OCI-LY1 (cell line): ENCODE data around the gene CMTR1.

Experiments used
- H2AFZ ChIP-seq: fragments of 200-600 bp; sonication (generic), shearing (Covaris generic); 2 replicates; pipeline ENCODE4 v1.6.0; 2014; ENCODE audit warnings: antibody characterized with exemption, mild to moderate bottlenecking, low read length
- H3F3A ChIP-seq: fragments of 200-600 bp; sonication (generic), shearing (Covaris generic); 2 replicates; pipeline ENCODE4 v1.6.0; 2014; ENCODE audit warnings: mild to moderate bottlenecking, antibody characterized with exemption, low read length, moderate library complexity; ENCODE audit not compliant: insufficient read depth
- H3K27ac ChIP-seq: fragments of 200-600 bp; sonication (generic); 2 replicates; pipeline ENCODE4 v1.5.1; 2014; ENCODE audit warnings: low read length, mixed run types, mild to moderate bottlenecking, low read depth; ENCODE audit not compliant: poor library complexity, severe bottlenecking
- H3K27me3 ChIP-seq: fragments of 200-600 bp; sonication (generic); 2 replicates; pipeline ENCODE4 v1.6.0; 2014; ENCODE audit warnings: antibody characterized with exemption, mild to moderate bottlenecking, low read length, moderate library complexity; ENCODE audit not compliant: insufficient read depth
- H3K36me3 ChIP-seq: fragments of 200-600 bp; sonication (generic); 2 replicates; pipeline ENCODE4 v1.6.1; 2014; ENCODE audit warnings: mild to moderate bottlenecking, antibody characterized with exemption, low read length, moderate library complexity, mixed read lengths; ENCODE audit not compliant: insufficient read depth
- H3K4me1 ChIP-seq: fragments of 200-600 bp; sonication (generic); 2 replicates; pipeline ENCODE4 v1.5.1; 2014; ENCODE audit warnings: mild to moderate bottlenecking, low read length, moderate library complexity; ENCODE audit not compliant: insufficient read depth, severe bottlenecking
- H3K4me2 ChIP-seq: fragments of 200-600 bp; sonication (generic), shearing (Covaris generic); 2 replicates; pipeline ENCODE4 v1.6.1; 2014; ENCODE audit warnings: low read length
- H3K4me3 ChIP-seq: fragments of 200-600 bp; sonication (generic); 2 replicates; pipeline ENCODE4 v1.5.1; 2014; ENCODE audit warnings: low read length, low read depth, mild to moderate bottlenecking, mixed read lengths; ENCODE audit not compliant: poor library complexity, severe bottlenecking
- H3K79me2 ChIP-seq: fragments of 200-600 bp; shearing (Covaris generic); 2 replicates; pipeline ENCODE4 v1.6.1; 2016; ENCODE audit warnings: mixed run types, low read length, mixed read lengths; ENCODE audit not compliant: insufficient read depth
- H3K9ac ChIP-seq: fragments of 200-600 bp; sonication (generic), shearing (Covaris generic); 2 replicates; pipeline ENCODE4 v1.6.1; 2014; ENCODE audit warnings: mild to moderate bottlenecking, low read length, mixed read lengths
- H3K9me2 ChIP-seq: fragments of 200-600 bp; sonication (generic), shearing (Covaris generic); 2 replicates; pipeline ENCODE4 v1.6.1; 2014; ENCODE audit warnings: low read depth, mild to moderate bottlenecking, low read length, mixed read lengths
- H3K9me3 ChIP-seq: fragments of 200-600 bp; shearing (Covaris generic); 2 replicates; pipeline ENCODE4 v1.6.1; 2014; ENCODE audit warnings: low read length, mixed read lengths
- H4K20me1 ChIP-seq: fragments of 200-600 bp; sonication (generic), shearing (Covaris generic); 2 replicates; pipeline ENCODE4 v1.6.0; 2016; ENCODE audit warnings: mild to moderate bottlenecking, low read length; ENCODE audit not compliant: insufficient read depth
- CTCF ChIP-seq: fragments of 200-600 bp; sonication (generic), shearing (Covaris generic); IDR thresholded peaks from 2 replicates; pipeline ENCODE4 v1.5.1; 2017; ENCODE audit warnings: mild to moderate bottlenecking, antibody characterized with exemption, low read length, moderate library complexity, mixed read lengths
- EZH2 ChIP-seq: fragments of 200-600 bp; sonication (generic), shearing (Covaris generic); IDR thresholded peaks from 2 replicates; pipeline ENCODE4 v1.8.0; 2017; ENCODE audit warnings: borderline replicate concordance, mixed run types, mild to moderate bottlenecking, antibody characterized with exemption, low read length, moderate library complexity, mixed read lengths

The CMTR1 gene

GRCh38 chr6:37449984-37450383, 17.0 kb downstream of the CMTR1 start:
- Histone ChIP-seq H3K9me3 (no peaks in the 10 kb centered on the region), H3K27me3 (no peaks in the 10 kb centered on the region), H3K4me3 (no peak overlapping the region), H4K20me1 (no peaks in the 10 kb centered on the region), H3K36me3 (peaks cover 90% of the 10 kb centered on the region), H3K79me2 (no peaks in the 10 kb centered on the region), H3K9ac (no peak overlapping the region), H3K9me2 (no peaks in the 10 kb centered on the region), H3K4me1 (no peaks in the 10 kb centered on the region), H3F3A (no peaks in the 10 kb centered on the region), H2AFZ (no peak overlapping the region), H3K27ac (no peak overlapping the region), H3K4me2 (no peak overlapping the region)
- TF ChIP-seq EZH2, result no peak
- TF ChIP-seq CTCF, result no peak

DNA sequence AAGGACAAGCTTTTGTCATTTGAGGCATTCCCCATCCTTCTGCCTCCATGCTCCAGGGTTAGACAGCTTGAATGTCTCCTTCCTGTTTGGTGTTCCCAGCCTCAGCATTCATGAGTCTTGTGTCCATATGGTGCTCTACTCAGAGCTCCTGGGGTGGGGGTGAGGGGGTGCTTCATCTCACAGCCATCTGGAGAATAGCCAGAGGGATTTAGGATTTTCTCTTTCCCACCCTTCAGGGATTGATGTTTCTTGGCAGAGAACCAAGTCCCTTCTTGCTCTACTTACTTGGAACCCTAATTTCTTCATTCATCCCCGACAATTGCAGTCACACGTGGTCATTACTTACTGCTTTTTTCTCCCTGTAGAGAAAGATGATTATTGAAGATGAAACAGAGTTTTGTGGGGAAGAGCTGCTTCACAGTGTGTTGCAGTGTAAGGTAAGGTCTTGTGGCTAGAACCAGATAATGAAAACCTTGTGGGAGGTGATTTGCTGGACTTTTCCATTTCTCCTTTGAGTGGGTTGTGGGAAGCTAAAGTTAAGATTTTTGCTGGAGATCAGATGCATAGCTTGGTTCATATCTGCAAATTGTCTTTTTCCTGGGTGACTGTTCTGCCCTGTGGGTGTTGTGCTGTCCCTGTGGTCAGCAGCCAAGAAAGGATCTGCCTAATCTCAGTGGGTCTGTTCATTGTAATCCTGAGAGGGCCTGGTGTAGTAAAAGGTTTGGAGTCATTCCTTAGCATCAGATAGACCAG, 18.6 kb downstream of the CMTR1 start:
- Histone ChIP-seq H3K79me2 (no peaks in the 10 kb centered on the region), H3K9me2 (no peaks in the 10 kb centered on the region), H3K27me3 (no peaks in the 10 kb centered on the region), H3K4me2 (no peak overlapping the region), H2AFZ (no peak overlapping the region), H3F3A (no peaks in the 10 kb centered on the region), H4K20me1 (no peaks in the 10 kb centered on the region), H3K27ac (no peak overlapping the region), H3K9me3 (no peaks in the 10 kb centered on the region), H3K36me3 (peaks cover 93% of the 10 kb centered on the region), H3K4me3 (no peak overlapping the region), H3K4me1 (no peaks in the 10 kb centered on the region), H3K9ac (no peak overlapping the region)
- TF ChIP-seq CTCF (no peak), EZH2 (no peak)

DNA sequence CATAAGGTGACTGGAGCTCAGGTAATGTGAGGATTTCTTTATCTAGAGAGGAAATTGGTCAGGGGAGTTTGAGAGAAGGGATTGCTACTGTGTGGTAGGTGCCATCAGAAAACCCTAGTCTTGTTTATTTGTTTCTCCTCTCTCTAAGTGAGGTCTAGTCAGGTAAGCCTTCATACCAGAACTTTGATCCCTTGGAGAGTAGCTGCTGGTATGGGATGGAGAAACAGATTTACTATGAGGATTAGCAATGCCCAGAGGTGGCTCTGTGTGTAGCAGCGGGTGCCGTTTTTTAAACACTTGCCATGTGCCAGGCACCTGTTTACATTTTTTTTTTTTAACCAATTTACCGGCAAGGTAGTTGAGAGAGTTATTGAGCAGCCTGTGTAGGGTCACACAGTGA, 19.5 kb downstream of the CMTR1 start:
- Histone ChIP-seq H3K4me3 (no peak overlapping the region), H3K4me2 (no peak overlapping the region), H3K27me3 (no peaks in the 10 kb centered on the region), H3K9me2 (no peaks in the 10 kb centered on the region), H3F3A (no peaks in the 10 kb centered on the region), H3K27ac (no peak overlapping the region), H2AFZ (no peak overlapping the region), H4K20me1 (no peaks in the 10 kb centered on the region), H3K9ac (no peak overlapping the region), H3K4me1 (no peaks in the 10 kb centered on the region), H3K79me2 (no peaks in the 10 kb centered on the region), H3K9me3 (no peaks in the 10 kb centered on the region), H3K36me3 (peaks cover 92% of the 10 kb centered on the region)
- TF ChIP-seq EZH2, result no peak
- TF ChIP-seq CTCF, result no peak
